ACHN (cell line): ENCODE data around the gene ACER1.
"Not testable (repeated sequence)": the region's sequence is repeated elsewhere in the genome, so short reads cannot be mapped to it uniquely, and the experiment has no call there.

ENCODE experiments used
- DNase-seq: peaks from one replicate; pipeline ENCODE4 v3.0.0-alpha.2; 2015
- in situ Hi-C: cut with HindIII; loops from 2 replicates; pipeline ENCODE4 v1.10.0; 2017; ENCODE audit warnings: low sequenced_read_pairs, low pct_ligation_motif_present, low pct_unique_long_range_greater_than_20kb

The ACER1 gene

GRCh38 chr19:6333439-6333838 lies at the start of gene ACER1:
Gene ACER1, minus strand, starts transcription at chr19:6333612. Its CDS starts 61 bp downstream, at chr19:6333551.
- DNase-seq, result no peak
- in situ Hi-C loops, result no loop called here

GRCh38 chr19:6383188-6383587 lies 49.8 kb upstream of the ACER1 start:
- in situ Hi-C loops, result no loop called here
- no peak for DNase-seq

- in situ Hi-C loops, result no loop called here
- DNase-seq, result no peak
Observed at GRCh38 chr19:6381030-6381750, 47.8 kb upstream of the ACER1 start.

GRCh38 chr19:6379744-6380143 lies 46.3 kb upstream of the ACER1 start:
- in situ Hi-C loops, result no loop called here
- DNase-seq, result no peak

- DNase-seq, result no peak
- in situ Hi-C loops, result no loop called here
Observed at GRCh38 chr19:6378486-6378885, 45.1 kb upstream of the ACER1 start.

- in situ Hi-C loops, result no loop called here
- peak; percentile 81 for DNase-seq
Observed at GRCh38 chr19:6378041-6378440, 44.6 kb upstream of the ACER1 start.

- DNase-seq, result no peak
- in situ Hi-C loops, result no loop called here
Observed at GRCh38 chr19:6376512-6377190, 43.2 kb upstream of the ACER1 start.

- DNase-seq, result no peak
- in situ Hi-C loops, result no loop called here
Observed at GRCh38 chr19:6375411-6376010, 42.1 kb upstream of the ACER1 start, which contains the start of gene PSPN. Gene PSPN, minus strand, starts transcription at chr19:6375933. Its CDS starts 84 bp downstream, at chr19:6375849.

GRCh38 chr19:6374711-6375410 lies 41.4 kb upstream of the ACER1 start:
- in situ Hi-C loops, result no loop called here
- no peak for DNase-seq

GRCh38 chr19:6374161-6374709 lies 40.8 kb upstream of the ACER1 start:
- in situ Hi-C loops, result no loop called here
- no peak for DNase-seq

GRCh38 chr19:6373813-6374108 lies 40.3 kb upstream of the ACER1 start:
- DNase-seq, result no peak
- in situ Hi-C loops, result no loop called here

- peak; percentile 95 for DNase-seq
- in situ Hi-C loops, result no loop called here
Observed at GRCh38 chr19:6373096-6373812, 39.8 kb upstream of the ACER1 start.

GRCh38 chr19:6372594-6373095 lies 39.2 kb upstream of the ACER1 start, which contains the start of gene ALKBH7:
Gene ALKBH7, plus strand, starts transcription at chr19:6372794. Its CDS starts 27 bp downstream, at chr19:6372821.
- peak; percentile 99 for DNase-seq
- in situ Hi-C loops, result no loop called here

- in situ Hi-C loops, result no loop called here
- no peak for DNase-seq
Observed at GRCh38 chr19:6364353-6364752, 30.9 kb upstream of the ACER1 start.

GRCh38 chr19:6362351-6362801 lies 29.0 kb upstream of the ACER1 start:
- DNase-seq, result peak; percentile 2

GRCh38 chr19:6362027-6362350 lies 28.6 kb upstream of the ACER1 start:
- peak; percentile 8 for DNase-seq
- in situ Hi-C loops, result no loop called here

More at GRCh38 chr19:6362351-6362801, 29.0 kb upstream of the ACER1 start:
- in situ Hi-C loops, result no loop called here

GRCh38 chr19:6360857-6361216 lies 27.4 kb upstream of the ACER1 start:
- DNase-seq, in situ Hi-C loops: not testable (repeated sequence)

GRCh38 chr19:6360445-6360844 lies 27.0 kb upstream of the ACER1 start:
- DNase-seq, in situ Hi-C loops: not testable (repeated sequence)
